H1 (cell line): ENCODE data around the gene FA2H.
A peak's percentile ranks its signal among the peaks of the same experiment; 100 is the strongest.

Experiments used
- EGR1 ChIP-seq: IDR thresholded peaks from 2 replicates; pipeline ENCODE4 v1.6.1; 2011; ENCODE audit warnings: low read depth, low read length, borderline replicate concordance
- EP300 ChIP-seq, 2 experiments: IDR thresholded peaks; 1 replicate in 1 of 2; 2 replicates in 1 of 2; pipeline ENCODE4 v1.6.1; 2011 to 2012; ENCODE audit warnings: low read depth in 2 of 2, low read length in 2 of 2, mild to moderate bottlenecking in 2 of 2, borderline replicate concordance in 1 of 2, inconsistent platforms in 1 of 2, moderate library complexity in 1 of 2
- EZH2 ChIP-seq: fragments of 200-600 bp; sonication (generic); IDR thresholded peaks from 2 replicates; pipeline ENCODE4 v1.7.1; 2012; ENCODE audit warnings: low read depth, mild to moderate bottlenecking, moderate library complexity, low read length, inconsistent platforms; ENCODE audit not compliant: severe bottlenecking
- POLR2A ChIP-seq, 2 experiments: IDR thresholded peaks; 1 replicate in 1 of 2; 2 replicates in 1 of 2; pipeline ENCODE4 v1.6.1; 2011; ENCODE audit warnings: low read depth in 2 of 2, low read length in 2 of 2, mild to moderate bottlenecking in 2 of 2; ENCODE audit errors: control extremely low read depth in 1 of 2
- RAD21 ChIP-seq, 2 experiments: IDR thresholded peaks in 1 of 2; conservative IDR thresholded peaks in 1 of 2; 2 replicates each; pipeline ENCODE4 v1.6.1; 2011; ENCODE audit warnings: low read depth in 2 of 2, low read length in 2 of 2, improper control_type of control experiment in 1 of 2, inconsistent platforms in 1 of 2, mild to moderate bottlenecking in 1 of 2, moderate library complexity in 1 of 2
- RFX5 ChIP-seq: IDR thresholded peaks from 2 replicates; pipeline ENCODE4 v1.6.1; 2011; ENCODE audit warnings: low read depth, low read length, improper control_type of control experiment, borderline replicate concordance
- SRF ChIP-seq: IDR thresholded peaks from 2 replicates; pipeline ENCODE4 v1.6.1; 2011; ENCODE audit warnings: mild to moderate bottlenecking, low read depth, low read length, moderate library complexity
- SUZ12 ChIP-seq: fragments of 200-600 bp; sonication (generic); IDR thresholded peaks from 2 replicates; pipeline ENCODE4 v1.6.1; 2012; ENCODE audit warnings: mild to moderate bottlenecking, inconsistent platforms, low read length, moderate library complexity, mixed read lengths
- TAF1 ChIP-seq: IDR thresholded peaks from 2 replicates; pipeline ENCODE4 v1.6.1; 2011; ENCODE audit warnings: mild to moderate bottlenecking, low read depth, low read length
- TCF12 ChIP-seq: IDR thresholded peaks from 2 replicates; pipeline ENCODE4 v1.6.1; 2011; ENCODE audit warnings: low read depth, mild to moderate bottlenecking, low read length
- YY1 ChIP-seq: IDR thresholded peaks from 2 replicates; pipeline ENCODE4 v1.6.1; 2011; ENCODE audit warnings: low read depth, mild to moderate bottlenecking, low read length
- TF ChIP-seq, protein P1 (sequence below), 3 experiments: IDR thresholded peaks; 1 replicate in 2 of 3; 2 replicates in 1 of 3; pipeline versions ENCODE4 v1.5.1 to v1.6.1; 2011; ENCODE audit warnings: low read length in 3 of 3, mild to moderate bottlenecking in 3 of 3, inconsistent platforms in 2 of 3, low read depth in 1 of 3, moderate library complexity in 1 of 3; ENCODE audit not compliant: insufficient read depth in 1 of 3; ENCODE audit errors: control extremely low read depth in 1 of 3
- TF ChIP-seq, protein P2 (sequence below): IDR thresholded peaks from 2 replicates; pipeline ENCODE4 v1.6.1; 2011; ENCODE audit warnings: low read length, improper control_type of control experiment
- TF ChIP-seq, protein P3 (sequence below): IDR thresholded peaks from 2 replicates; pipeline ENCODE4 v1.6.1; 2012; ENCODE audit warnings: inconsistent platforms

DNA sequence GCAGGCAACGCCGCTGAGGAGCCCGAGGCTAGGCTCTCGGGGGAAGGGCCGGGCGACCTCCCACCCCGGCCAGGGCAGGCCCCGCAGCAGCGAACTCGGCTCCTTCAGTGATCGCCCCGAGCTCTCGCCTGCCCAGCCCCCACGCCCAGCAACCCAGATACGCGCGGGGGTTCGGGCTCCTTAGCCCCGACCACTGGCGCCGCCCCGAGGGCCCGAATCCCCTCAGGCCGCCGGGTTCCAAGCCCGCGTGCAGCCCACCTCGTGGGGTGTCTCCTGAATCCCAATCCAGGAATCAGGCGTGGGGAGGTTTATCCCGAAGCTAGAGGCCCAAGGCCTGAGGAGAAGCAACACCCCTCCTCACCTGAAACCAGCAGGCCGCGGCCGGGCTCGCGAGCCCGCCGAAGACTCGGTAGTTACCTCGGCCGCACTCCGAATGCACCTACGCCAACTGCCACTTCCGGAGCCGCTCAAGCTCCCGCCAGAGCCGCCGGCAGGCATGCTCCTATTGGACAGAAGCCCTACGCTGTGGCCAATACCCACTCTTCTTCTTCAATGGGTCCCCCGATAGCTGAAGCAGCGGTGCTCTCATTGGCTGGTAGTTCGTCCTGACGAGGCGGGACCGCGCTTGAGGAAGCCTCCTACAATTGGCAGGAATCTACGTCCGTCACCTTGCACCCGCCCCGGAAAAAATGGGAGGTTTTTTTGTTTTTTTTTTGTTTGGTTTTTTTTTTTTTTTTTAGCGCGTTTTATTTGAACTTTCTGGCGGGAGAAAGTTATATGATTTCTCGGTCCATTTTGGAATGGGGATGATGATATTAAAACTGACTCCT is 108.0 kb downstream of the FA2H start, which contains the start of gene RFWD3:
- TF ChIP-seq YY1 (no peak), POLR2A (IDR thresholded peaks at IDR 0.05; ENCODE audit: control extremely low read depth in 1 of 2, low read depth in 2 of 2, low read length in 2 of 2) (peak; percentile 92 to 95), RAD21 (IDR thresholded peaks at IDR 0.05 in 1 of 2, conservative IDR thresholded peaks at IDR 0.05 in 1 of 2; ENCODE audit: low read depth in 2 of 2, low read length in 2 of 2) (no peak), SUZ12 (no peak), EZH2 (no peak), TCF12 (no peak), TAF1 (peak; percentile 99), EP300 (IDR thresholded peaks at IDR 0.05; ENCODE audit: borderline replicate concordance in 1 of 2, low read depth in 2 of 2, low read length in 2 of 2) (no peak), EGR1 (no peak), SRF (no peak), RFX5 (no peak)
- TF ChIP-seq, protein P1, sequence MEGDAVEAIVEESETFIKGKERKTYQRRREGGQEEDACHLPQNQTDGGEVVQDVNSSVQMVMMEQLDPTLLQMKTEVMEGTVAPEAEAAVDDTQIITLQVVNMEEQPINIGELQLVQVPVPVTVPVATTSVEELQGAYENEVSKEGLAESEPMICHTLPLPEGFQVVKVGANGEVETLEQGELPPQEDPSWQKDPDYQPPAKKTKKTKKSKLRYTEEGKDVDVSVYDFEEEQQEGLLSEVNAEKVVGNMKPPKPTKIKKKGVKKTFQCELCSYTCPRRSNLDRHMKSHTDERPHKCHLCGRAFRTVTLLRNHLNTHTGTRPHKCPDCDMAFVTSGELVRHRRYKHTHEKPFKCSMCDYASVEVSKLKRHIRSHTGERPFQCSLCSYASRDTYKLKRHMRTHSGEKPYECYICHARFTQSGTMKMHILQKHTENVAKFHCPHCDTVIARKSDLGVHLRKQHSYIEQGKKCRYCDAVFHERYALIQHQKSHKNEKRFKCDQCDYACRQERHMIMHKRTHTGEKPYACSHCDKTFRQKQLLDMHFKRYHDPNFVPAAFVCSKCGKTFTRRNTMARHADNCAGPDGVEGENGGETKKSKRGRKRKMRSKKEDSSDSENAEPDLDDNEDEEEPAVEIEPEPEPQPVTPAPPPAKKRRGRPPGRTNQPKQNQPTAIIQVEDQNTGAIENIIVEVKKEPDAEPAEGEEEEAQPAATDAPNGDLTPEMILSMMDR (IDR thresholded peaks at IDR 0.05; ENCODE audit: control extremely low read depth in 1 of 3, insufficient read depth in 1 of 3, low read depth in 1 of 3, low read length in 3 of 3) = no peak
- TF ChIP-seq, protein P2, sequence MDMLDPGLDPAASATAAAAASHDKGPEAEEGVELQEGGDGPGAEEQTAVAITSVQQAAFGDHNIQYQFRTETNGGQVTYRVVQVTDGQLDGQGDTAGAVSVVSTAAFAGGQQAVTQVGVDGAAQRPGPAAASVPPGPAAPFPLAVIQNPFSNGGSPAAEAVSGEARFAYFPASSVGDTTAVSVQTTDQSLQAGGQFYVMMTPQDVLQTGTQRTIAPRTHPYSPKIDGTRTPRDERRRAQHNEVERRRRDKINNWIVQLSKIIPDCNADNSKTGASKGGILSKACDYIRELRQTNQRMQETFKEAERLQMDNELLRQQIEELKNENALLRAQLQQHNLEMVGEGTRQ = no peak
- TF ChIP-seq, protein P3, sequence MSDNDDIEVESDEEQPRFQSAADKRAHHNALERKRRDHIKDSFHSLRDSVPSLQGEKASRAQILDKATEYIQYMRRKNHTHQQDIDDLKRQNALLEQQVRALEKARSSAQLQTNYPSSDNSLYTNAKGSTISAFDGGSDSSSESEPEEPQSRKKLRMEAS = peak; percentile 81
